WI38 (cell line): ENCODE results near the gene PTPN23.

Source experiments
- H3K4me3 ChIP-seq: 2 replicates; pipeline ENCODE4 v1.5.1; 2011; ENCODE audit warnings: low read depth, mild to moderate bottlenecking, control low read depth, low read length
- TF ChIP-seq, protein P1 (sequence below): IDR thresholded peaks from 2 replicates; pipeline ENCODE4 v1.5.1; 2012; ENCODE audit warnings: low read depth, mild to moderate bottlenecking, control low read depth, low read length

The PTPN23 gene

DNA sequence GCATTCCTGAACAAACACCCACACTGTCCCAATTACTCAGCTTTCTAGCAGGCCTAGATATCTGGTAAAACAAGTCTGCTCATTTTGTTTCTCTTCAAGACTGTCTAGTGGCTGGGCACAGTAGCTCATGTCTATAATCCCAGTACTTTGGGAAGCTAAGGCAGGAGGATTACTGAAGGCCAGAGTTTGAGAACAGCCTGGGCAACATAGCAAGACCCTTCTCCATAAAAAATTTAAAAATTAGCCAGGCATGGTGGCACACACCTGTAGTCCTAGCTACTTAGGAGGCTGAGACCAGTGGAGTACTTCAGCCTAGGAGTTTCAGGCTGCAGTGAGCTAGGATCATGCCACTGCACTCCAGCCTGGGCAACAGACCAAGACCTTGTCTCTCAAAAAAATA lies 6.2 kb upstream of the PTPN23 start:
- TF ChIP-seq, protein P1, sequence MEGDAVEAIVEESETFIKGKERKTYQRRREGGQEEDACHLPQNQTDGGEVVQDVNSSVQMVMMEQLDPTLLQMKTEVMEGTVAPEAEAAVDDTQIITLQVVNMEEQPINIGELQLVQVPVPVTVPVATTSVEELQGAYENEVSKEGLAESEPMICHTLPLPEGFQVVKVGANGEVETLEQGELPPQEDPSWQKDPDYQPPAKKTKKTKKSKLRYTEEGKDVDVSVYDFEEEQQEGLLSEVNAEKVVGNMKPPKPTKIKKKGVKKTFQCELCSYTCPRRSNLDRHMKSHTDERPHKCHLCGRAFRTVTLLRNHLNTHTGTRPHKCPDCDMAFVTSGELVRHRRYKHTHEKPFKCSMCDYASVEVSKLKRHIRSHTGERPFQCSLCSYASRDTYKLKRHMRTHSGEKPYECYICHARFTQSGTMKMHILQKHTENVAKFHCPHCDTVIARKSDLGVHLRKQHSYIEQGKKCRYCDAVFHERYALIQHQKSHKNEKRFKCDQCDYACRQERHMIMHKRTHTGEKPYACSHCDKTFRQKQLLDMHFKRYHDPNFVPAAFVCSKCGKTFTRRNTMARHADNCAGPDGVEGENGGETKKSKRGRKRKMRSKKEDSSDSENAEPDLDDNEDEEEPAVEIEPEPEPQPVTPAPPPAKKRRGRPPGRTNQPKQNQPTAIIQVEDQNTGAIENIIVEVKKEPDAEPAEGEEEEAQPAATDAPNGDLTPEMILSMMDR: no peak

DNA sequence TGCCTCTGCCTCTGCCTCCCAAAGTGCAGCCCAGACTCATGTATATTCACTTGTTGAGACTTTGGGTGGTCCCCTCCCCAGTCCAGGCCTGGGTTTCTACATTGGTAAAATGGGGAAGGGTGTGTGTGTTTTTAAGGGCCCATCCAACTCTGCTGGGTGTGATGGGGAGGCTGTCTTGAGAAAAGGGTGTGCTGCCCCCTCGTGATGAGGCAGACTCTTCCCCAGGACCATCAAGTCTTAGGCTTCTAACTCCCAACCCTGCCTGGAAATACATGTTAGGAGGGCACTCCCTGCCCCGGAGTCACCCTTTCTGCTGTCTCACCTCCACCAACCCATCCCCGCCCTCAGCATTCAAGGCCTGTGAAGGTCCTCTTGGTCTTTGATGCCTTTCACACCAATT lies 4.4 kb upstream of the PTPN23 start:
- no peak overlapping the region for H3K4me3 ChIP-seq
- TF ChIP-seq, protein P1: no peak

More for the DNA sequence above, 6.2 kb upstream of the PTPN23 start:
- H3K4me3 ChIP-seq: no peak overlapping the region

DNA sequence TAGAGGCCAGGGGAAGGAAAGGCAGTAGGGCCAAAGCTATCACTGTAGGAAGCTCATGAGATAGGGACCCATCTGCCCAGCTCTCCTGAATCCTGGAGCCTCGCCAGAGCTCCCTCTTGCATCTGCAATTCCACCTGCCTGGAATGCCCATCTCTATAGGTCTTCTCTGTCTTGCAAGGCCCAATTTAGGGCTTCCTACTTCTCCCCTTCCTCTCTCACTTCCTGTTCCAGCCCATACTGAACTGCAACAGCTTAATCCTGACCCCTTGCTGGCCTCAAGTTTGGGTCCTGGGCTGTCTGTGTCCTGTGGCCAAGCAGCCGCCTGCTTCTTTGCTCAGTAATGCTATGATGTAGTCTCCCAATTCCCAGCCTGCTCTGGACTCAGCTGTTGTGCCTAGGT lies 3.6 kb upstream of the PTPN23 start:
- no peak overlapping the region for H3K4me3 ChIP-seq
- TF ChIP-seq, protein P1: no peak

DNA sequence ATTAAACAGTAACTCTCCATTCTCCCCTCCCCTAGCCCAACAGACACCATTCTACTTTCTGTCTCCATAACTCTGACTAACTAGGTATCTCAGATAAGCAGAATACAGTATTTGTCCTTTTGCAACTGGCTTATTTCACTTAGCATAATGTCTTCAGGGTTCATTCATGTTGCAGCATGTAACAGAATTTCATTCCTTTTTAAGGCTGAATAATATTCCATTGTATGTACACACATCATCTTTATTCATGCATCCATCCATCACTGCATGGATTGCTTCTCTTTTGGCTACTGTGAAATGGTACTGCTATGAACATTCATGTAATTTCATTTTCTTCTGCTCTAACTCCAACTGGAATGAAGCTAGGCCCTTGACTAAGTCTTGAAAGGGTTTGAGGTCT lies 2.0 kb upstream of the PTPN23 start:
- TF ChIP-seq, protein P1: no peak
- no peak overlapping the region for H3K4me3 ChIP-seq

DNA sequence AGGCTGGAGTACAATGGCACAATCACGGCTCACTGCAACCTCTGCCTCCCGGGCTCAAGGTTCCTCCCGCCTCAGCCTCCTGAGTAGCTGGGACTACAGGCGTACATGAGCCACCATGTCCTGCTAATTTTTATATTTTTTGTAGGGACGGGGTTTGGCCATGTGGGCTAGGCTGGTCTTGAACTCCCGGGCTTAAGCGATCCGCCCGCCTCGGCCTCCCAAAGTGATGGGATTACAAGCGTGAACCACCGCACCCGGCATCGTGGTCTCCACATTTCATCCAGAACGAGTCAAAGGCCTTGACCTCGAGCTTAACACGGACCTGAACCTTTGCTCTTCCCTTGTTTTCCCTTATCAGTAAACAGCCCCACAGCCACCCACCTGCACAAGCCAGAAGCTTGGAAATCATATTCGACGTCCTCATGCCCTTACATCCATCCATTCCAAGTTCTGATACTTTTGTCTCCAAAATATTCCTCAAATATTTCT lies 1.4 kb upstream of the PTPN23 start:
- TF ChIP-seq, protein P1: no peak
- peak overlapping the region; percentile 94 for H3K4me3 ChIP-seq

DNA sequence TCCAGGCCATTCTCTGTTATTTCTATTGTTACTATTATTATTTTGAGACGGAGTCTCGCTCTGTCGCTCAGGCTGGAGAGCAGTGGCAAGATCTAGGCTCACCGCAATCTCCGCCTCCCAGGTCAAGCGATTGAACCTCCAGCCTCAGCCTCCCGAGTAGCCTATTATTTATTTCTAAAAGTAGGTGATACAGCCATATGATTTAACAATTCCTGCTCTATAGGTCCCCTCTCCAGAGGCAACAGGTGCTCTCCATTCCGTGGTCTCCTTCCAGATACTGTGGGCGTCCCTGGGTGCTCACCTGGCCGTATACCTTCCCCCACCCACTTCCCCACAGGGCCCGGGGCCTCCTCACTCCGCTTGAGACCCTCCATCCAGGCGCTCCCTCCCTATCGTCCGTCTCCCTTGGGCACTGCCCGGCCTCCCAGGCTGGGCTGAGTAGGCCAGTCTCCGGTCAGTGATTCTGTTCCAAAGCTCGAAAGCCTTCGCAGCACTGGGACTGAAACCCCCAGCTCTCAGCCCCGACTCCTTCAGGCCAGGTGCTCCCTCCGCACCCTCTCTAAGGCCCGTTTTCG lies 708 bp upstream of the PTPN23 start:
- H3K4me3 ChIP-seq: peak overlapping the region; percentile 94
- TF ChIP-seq, protein P1: no peak

DNA sequence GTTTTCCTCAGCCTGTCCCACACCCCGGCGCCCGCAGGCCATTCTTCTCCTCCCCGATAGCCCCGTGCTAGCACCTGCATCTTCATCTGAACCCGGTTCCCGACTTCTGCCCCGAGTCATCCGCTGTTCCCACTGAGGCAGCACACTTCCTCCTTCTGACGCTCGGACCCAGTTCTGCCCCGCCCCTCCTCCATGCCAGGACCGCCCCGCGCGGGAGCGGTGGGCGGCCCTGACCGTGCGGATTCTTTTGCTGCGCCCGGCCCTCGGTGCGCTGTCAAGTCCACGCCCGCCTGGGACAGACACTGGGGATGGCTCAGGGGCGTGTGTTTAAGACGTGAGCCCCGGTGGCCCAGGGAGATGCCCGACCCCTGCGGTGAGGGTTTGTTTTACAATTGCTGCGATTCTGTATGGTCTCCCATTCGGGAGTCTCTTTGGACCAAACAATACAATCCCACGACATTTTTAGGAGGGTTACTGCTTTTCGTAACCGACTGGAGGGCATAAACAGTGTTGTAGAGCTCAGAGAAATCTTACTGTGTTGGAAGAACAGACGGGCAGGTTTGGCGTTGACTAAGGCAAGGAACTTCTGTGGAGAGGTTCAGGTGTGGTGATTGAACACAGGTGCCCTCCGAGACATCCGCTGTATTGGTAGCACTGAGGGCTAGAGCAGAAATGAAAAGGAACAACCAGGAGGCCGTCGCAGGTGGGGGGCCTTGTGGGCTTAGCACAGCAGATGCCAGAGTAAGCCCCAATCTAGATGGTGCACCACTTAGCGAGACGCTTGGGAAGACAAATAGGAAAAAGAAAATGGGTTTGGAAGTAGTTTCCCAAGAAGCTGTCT lies 716 bp downstream of the PTPN23 start:
- H3K4me3 ChIP-seq: peak overlapping the region; percentile 94
- TF ChIP-seq, protein P1: no peak
